ENCODE measurements around the gene TRIM33. TPM values are rescaled to one million over a fixed set of nuclear protein-coding genes. Genes with fewer than 3 reads are reported as not detected.

Gene TRIM33
- polyA plus RNA-seq, 2 of the 4 experiments (the other 2 are of a cell fraction): 8.7 to 14.9 TPM

DNA sequence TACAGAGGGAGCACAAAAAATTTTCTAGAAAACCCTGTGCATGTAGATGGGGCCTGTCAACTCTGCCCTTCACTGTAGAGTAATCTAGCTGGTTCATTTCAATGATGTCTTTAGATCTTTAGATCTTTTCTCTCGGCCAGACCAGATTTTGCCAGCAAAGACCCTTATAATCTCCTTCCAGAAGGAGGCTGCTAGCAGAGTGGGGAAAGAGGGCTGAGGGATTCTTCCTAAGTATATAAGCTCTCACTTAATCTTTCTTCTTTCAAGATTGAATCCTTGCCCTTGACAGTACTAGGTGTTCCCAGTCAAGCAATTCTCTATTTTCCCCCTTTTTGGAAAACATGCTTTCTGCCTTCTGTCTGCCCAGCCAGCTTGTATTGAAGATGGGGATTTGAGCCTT, 36.1 kb upstream of the TRIM33 start:
- no peak for FAIRE-seq
- no peak overlapping the region for H3K4me2 ChIP-seq
- H3K9me3 ChIP-seq: no peaks in the 10 kb centered on the region
- POLR2A ChIA-PET: no interaction called here
- DNase-seq (ENCODE audit: low read depth in 1 of 2, low spot score in 1 of 2): no peak
- no peak overlapping the region for H3K27ac ChIP-seq
- no peaks in the 10 kb centered on the region for H3K4me1 ChIP-seq
- CTCF ChIA-PET: interaction anchor here (0.8 kb wide), 1 partner anchor 14 kb away, joined by 3 read pairs; no protein-coding TSS in a partner anchor
- no peak for ATAC-seq
- TF ChIP-seq, protein P1, sequence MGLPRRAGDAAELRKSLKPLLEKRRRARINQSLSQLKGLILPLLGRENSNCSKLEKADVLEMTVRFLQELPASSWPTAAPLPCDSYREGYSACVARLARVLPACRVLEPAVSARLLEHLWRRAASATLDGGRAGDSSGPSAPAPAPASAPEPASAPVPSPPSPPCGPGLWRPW (IDR thresholded peaks at IDR 0.05): no peak
- no peak for TF ChIP-seq RCOR1 (IDR thresholded peaks at IDR 0.05; ENCODE audit: low read depth, low read length)
- no peak for TF ChIP-seq POLR2A (IDR thresholded peaks at IDR 0.05; ENCODE audit: low read length)
- no peak for TF ChIP-seq JUN (IDR thresholded peaks at IDR 0.05)
- TF ChIP-seq RARB (CRISPR knock-in tag; IDR thresholded peaks at IDR 0.05): no peak
- TF ChIP-seq HOXB5 (CRISPR knock-in tag; IDR thresholded peaks at IDR 0.05): no peak
- TF ChIP-seq, protein P2, sequence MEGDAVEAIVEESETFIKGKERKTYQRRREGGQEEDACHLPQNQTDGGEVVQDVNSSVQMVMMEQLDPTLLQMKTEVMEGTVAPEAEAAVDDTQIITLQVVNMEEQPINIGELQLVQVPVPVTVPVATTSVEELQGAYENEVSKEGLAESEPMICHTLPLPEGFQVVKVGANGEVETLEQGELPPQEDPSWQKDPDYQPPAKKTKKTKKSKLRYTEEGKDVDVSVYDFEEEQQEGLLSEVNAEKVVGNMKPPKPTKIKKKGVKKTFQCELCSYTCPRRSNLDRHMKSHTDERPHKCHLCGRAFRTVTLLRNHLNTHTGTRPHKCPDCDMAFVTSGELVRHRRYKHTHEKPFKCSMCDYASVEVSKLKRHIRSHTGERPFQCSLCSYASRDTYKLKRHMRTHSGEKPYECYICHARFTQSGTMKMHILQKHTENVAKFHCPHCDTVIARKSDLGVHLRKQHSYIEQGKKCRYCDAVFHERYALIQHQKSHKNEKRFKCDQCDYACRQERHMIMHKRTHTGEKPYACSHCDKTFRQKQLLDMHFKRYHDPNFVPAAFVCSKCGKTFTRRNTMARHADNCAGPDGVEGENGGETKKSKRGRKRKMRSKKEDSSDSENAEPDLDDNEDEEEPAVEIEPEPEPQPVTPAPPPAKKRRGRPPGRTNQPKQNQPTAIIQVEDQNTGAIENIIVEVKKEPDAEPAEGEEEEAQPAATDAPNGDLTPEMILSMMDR (IDR thresholded peaks at IDR 0.05): no peak
- TF ChIP-seq, protein P3, sequence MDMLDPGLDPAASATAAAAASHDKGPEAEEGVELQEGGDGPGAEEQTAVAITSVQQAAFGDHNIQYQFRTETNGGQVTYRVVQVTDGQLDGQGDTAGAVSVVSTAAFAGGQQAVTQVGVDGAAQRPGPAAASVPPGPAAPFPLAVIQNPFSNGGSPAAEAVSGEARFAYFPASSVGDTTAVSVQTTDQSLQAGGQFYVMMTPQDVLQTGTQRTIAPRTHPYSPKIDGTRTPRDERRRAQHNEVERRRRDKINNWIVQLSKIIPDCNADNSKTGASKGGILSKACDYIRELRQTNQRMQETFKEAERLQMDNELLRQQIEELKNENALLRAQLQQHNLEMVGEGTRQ (IDR thresholded peaks at IDR 0.05): no peak
- TF ChIP-seq ZNF302 (CRISPR knock-in tag; IDR thresholded peaks at IDR 0.05): no peak
- TF ChIP-seq CEBPB (IDR thresholded peaks at IDR 0.05): no peak
- TF ChIP-seq, protein P4, sequence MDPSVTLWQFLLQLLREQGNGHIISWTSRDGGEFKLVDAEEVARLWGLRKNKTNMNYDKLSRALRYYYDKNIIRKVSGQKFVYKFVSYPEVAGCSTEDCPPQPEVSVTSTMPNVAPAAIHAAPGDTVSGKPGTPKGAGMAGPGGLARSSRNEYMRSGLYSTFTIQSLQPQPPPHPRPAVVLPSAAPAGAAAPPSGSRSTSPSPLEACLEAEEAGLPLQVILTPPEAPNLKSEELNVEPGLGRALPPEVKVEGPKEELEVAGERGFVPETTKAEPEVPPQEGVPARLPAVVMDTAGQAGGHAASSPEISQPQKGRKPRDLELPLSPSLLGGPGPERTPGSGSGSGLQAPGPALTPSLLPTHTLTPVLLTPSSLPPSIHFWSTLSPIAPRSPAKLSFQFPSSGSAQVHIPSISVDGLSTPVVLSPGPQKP (IDR thresholded peaks at IDR 0.05; ENCODE audit: low read depth, low read length): no peak
- TF ChIP-seq, protein P5, sequence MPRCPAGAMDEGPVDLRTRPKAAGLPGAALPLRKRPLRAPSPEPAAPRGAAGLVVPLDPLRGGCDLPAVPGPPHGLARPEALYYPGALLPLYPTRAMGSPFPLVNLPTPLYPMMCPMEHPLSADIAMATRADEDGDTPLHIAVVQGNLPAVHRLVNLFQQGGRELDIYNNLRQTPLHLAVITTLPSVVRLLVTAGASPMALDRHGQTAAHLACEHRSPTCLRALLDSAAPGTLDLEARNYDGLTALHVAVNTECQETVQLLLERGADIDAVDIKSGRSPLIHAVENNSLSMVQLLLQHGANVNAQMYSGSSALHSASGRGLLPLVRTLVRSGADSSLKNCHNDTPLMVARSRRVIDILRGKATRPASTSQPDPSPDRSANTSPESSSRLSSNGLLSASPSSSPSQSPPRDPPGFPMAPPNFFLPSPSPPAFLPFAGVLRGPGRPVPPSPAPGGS (IDR thresholded peaks at IDR 0.05): no peak
- TF ChIP-seq CBX2 (IDR thresholded peaks at IDR 0.05; ENCODE audit: borderline replicate concordance, low read depth): no peak
- no peak for TF ChIP-seq ESRRA (IDR thresholded peaks at IDR 0.05; ENCODE audit: borderline replicate concordance, low read length)
- no peak for TF ChIP-seq FOXS1 (CRISPR knock-in tag; IDR thresholded peaks at IDR 0.05)
- no peak for TF ChIP-seq SMC3 (IDR thresholded peaks at IDR 0.05)
- TF ChIP-seq NFE2L2 (conservative IDR thresholded peaks at IDR 0.05; ENCODE audit: low read length): no peak
- TF ChIP-seq MAZ (IDR thresholded peaks at IDR 0.05; ENCODE audit: borderline replicate concordance, low read depth, low read length): no peak
- TF ChIP-seq RFX5 (IDR thresholded peaks at IDR 0.05): no peak
- 21% methylated on average over 1 of the region's 1 CpG for WGBS (ENCODE audit: missing lambda C conversion rate)
- no peak overlapping the region for H3K4me3 ChIP-seq

DNA sequence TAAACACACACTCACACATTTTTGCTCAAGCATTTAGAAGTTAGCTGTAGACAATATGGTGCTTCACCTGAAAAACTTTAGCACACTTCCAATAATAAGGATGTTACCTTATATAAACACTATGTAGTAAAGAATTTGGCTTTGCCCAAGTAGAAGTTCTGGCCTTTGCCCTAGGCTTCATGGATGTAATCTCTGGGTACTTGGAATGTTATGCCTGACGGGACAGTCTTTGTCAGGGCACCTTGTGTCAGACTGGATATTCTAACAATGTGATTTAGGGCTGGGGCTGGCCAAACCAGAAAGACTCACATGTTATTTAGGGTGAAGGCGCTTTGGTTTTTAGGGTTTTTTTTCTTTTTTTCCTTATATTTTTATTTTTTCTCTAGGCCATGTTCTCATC, 34.8 kb upstream of the TRIM33 start:
- Histone ChIP-seq H3K9me3 (no peaks in the 10 kb centered on the region), H3K4me2 (no peak overlapping the region), H3K4me3 (no peak overlapping the region), H3K4me1 (no peaks in the 10 kb centered on the region), H3K27ac (no peak overlapping the region)
- DNase-seq (ENCODE audit: low read depth in 1 of 2, low spot score in 1 of 2): no peak
- WGBS (ENCODE audit: missing lambda C conversion rate): 73% methylated on average over 2 of the region's 2 CpGs
- no peak for FAIRE-seq
- TF ChIP-seq HOXA7 (CRISPR knock-in tag; IDR thresholded peaks at IDR 0.05) (no peak), MYC (IDR thresholded peaks at IDR 0.05; ENCODE audit: borderline replicate concordance, low read length) (no peak)
- TF ChIP-seq, protein P3 (IDR thresholded peaks at IDR 0.05): no peak
- no peak for ATAC-seq
- POLR2A ChIA-PET: no interaction called here
- CTCF ChIA-PET: no interaction called here
